HL-60/S4 treated with phorbol 12-myristate 13-acetate at 8.2 ng/mL for 4 days and 3 days (cell line): ENCODE data around the gene DDX1.
"Not testable (repeated sequence)": the region's sequence is repeated elsewhere in the genome, so short reads cannot be mapped to it uniquely, and the experiment has no call there.

Experiments
- in situ Hi-C: fragments of 300-500 bp; cut with MboI; formaldehyde crosslinking; loops from 2 replicates; pipeline ENCODE4 v1.15.0; 2022; ENCODE audit warnings: low sequenced_read_pairs

The DDX1 gene

GRCh38 chr2:15595342-15595905, 3.8 kb downstream of the DDX1 start:
- in situ Hi-C loops = no loop called here

GRCh38 chr2:15595936-15596335, 4.3 kb downstream of the DDX1 start:
- in situ Hi-C loops = no loop called here

GRCh38 chr2:15596350-15596749, 4.7 kb downstream of the DDX1 start:
- in situ Hi-C loops = no loop called here

GRCh38 chr2:15596968-15597367, 5.3 kb downstream of the DDX1 start:
- in situ Hi-C loops = no loop called here

- in situ Hi-C loops = no loop called here
Observed at GRCh38 chr2:15599994-15600393, 8.3 kb downstream of the DDX1 start.

GRCh38 chr2:15601681-15602080, 10.0 kb downstream of the DDX1 start:
- in situ Hi-C loops = no loop called here

GRCh38 chr2:15602393-15602792, 10.7 kb downstream of the DDX1 start:
- in situ Hi-C loops = no loop called here

GRCh38 chr2:15603044-15603765, 11.5 kb downstream of the DDX1 start:
- in situ Hi-C loops = no loop called here

GRCh38 chr2:15603948-15604347, 12.3 kb downstream of the DDX1 start:
- in situ Hi-C loops = no loop called here

GRCh38 chr2:15605721-15606120, 14.1 kb downstream of the DDX1 start:
- in situ Hi-C loops = no loop called here

- in situ Hi-C loops = no loop called here
Observed at GRCh38 chr2:15606481-15607441, 15.1 kb downstream of the DDX1 start.

GRCh38 chr2:15607709-15608391, 16.2 kb downstream of the DDX1 start:
- in situ Hi-C loops = no loop called here

- in situ Hi-C loops = no loop called here
Observed at GRCh38 chr2:15608392-15608761, 16.7 kb downstream of the DDX1 start.

- in situ Hi-C loops = no loop called here
Observed at GRCh38 chr2:15609341-15610042, 17.8 kb downstream of the DDX1 start.

- in situ Hi-C loops = no loop called here
Observed at GRCh38 chr2:15610430-15610952, 18.8 kb downstream of the DDX1 start.

GRCh38 chr2:15612101-15612500, 20.4 kb downstream of the DDX1 start:
- in situ Hi-C loops = not testable (repeated sequence)

GRCh38 chr2:15613736-15614429, 22.2 kb downstream of the DDX1 start:
- in situ Hi-C loops = no loop called here

- in situ Hi-C loops = no loop called here
Observed at GRCh38 chr2:15614545-15615300, 23.1 kb downstream of the DDX1 start.

GRCh38 chr2:15615301-15615920, 23.7 kb downstream of the DDX1 start:
- in situ Hi-C loops = no loop called here
